ENCODE results near the gene SCN4B. TPM values are rescaled to one million over a fixed set of nuclear protein-coding genes. Genes with fewer than 3 reads are reported as not detected.

SCN4B gene
- total RNA-seq, 1 donor from 2014 or later: 5.7 TPM

- DNase-seq (ENCODE audit: low spot score in 2 of 2) (no peak), FAIRE-seq (no peak)
Measured at GRCh38 chr11:118155776-118156530, 3.3 kb upstream of the SCN4B start.

- DNase-seq (ENCODE audit: low spot score in 2 of 2): no peak
- no peak for FAIRE-seq
Measured at GRCh38 chr11:118154641-118155040, 2.0 kb upstream of the SCN4B start.

- FAIRE-seq: no peak
- no peak for DNase-seq (ENCODE audit: low spot score in 2 of 2)
Measured at GRCh38 chr11:118153976-118154375, 1.4 kb upstream of the SCN4B start.

- FAIRE-seq (no peak), DNase-seq (ENCODE audit: low spot score in 2 of 2) (no peak)
Measured at GRCh38 chr11:118153516-118153915, 893 bp upstream of the SCN4B start.

- FAIRE-seq: no peak
- DNase-seq (ENCODE audit: low spot score in 2 of 2): no peak
Measured at GRCh38 chr11:118152020-118152551, 537 bp downstream of the SCN4B start.

GRCh38 chr11:118151431-118151830 is 1.2 kb downstream of the SCN4B start:
- FAIRE-seq: no peak
- no peak for DNase-seq (ENCODE audit: low spot score in 2 of 2)

GRCh38 chr11:118149493-118149892 is 3.1 kb downstream of the SCN4B start:
- FAIRE-seq (no peak), DNase-seq (ENCODE audit: low spot score in 2 of 2) (no peak)

- DNase-seq (ENCODE audit: low spot score in 2 of 2) (no peak), FAIRE-seq (no peak)
Measured at GRCh38 chr11:118148856-118149255, 3.8 kb downstream of the SCN4B start.

GRCh38 chr11:118148240-118148639 is 4.4 kb downstream of the SCN4B start:
- DNase-seq (ENCODE audit: low spot score in 2 of 2): no peak
- no peak for FAIRE-seq

GRCh38 chr11:118147502-118147901 is 5.1 kb downstream of the SCN4B start:
- FAIRE-seq: no peak

GRCh38 chr11:118146554-118146953 is 6.1 kb downstream of the SCN4B start:
- FAIRE-seq (no peak), DNase-seq (ENCODE audit: low spot score in 2 of 2) (no peak)

More at GRCh38 chr11:118147502-118147901, 5.1 kb downstream of the SCN4B start:
- no peak for DNase-seq (ENCODE audit: low spot score in 2 of 2)

- no peak for FAIRE-seq
- peak; percentile 94 to 95 for DNase-seq (ENCODE audit: low spot score in 2 of 2)
Measured at GRCh38 chr11:118145285-118146227, 7.1 kb downstream of the SCN4B start.

GRCh38 chr11:118144301-118145268 is 8.0 kb downstream of the SCN4B start:
- DNase-seq (ENCODE audit: low spot score in 2 of 2) (no peak), FAIRE-seq (no peak)

GRCh38 chr11:118143661-118144185 is 8.9 kb downstream of the SCN4B start:
- no peak for FAIRE-seq

GRCh38 chr11:118142809-118143208 is 9.8 kb downstream of the SCN4B start:
- FAIRE-seq (no peak), DNase-seq (ENCODE audit: low spot score in 2 of 2) (no peak)

More at GRCh38 chr11:118143661-118144185, 8.9 kb downstream of the SCN4B start:
- DNase-seq (ENCODE audit: low spot score in 2 of 2): no peak

GRCh38 chr11:118142081-118142480 is 10.5 kb downstream of the SCN4B start:
- no peak for DNase-seq (ENCODE audit: low spot score in 2 of 2)
- FAIRE-seq: no peak

- DNase-seq (ENCODE audit: low spot score in 2 of 2) (no peak), FAIRE-seq (no peak)
Measured at GRCh38 chr11:118139578-118139977, 13.0 kb downstream of the SCN4B start.

- FAIRE-seq: no peak
Measured at GRCh38 chr11:118138839-118139420, 13.7 kb downstream of the SCN4B start.

GRCh38 chr11:118136801-118137200 is 15.8 kb downstream of the SCN4B start:
- FAIRE-seq (no peak), DNase-seq (ENCODE audit: low spot score in 2 of 2) (no peak)

More at GRCh38 chr11:118138839-118139420, 13.7 kb downstream of the SCN4B start:
- DNase-seq (ENCODE audit: low spot score in 2 of 2): no peak

Data from frontal cortex (tissue), 4 donors.